Lower lobe of right lung (tissue), 2 donors: ENCODE measurements around the gene NQO1. TPM values are rescaled to one million over a fixed set of nuclear protein-coding genes. Genes with fewer than 3 reads are reported as not detected.
A peak's percentile ranks its signal among the peaks of the same experiment; 100 is the strongest.

Experiments used
- ATAC-seq, 2 donors: fragments of 200-7000 bp; cut with Tn5 transposase; one replicate each; pipeline ENCODE4 v1.9.1; 2020 to 2022; ENCODE audit warnings: mild to moderate bottlenecking in 2 of 2, moderate library complexity in 2 of 2
- DNase-seq: peaks from one replicate; pipeline ENCODE4 v3.0.0-alpha.2; 2020
- H3K27ac ChIP-seq: fragments of 200-600 bp; one replicate; pipeline ENCODE4 v1.8.0; 2022
- H3K27me3 ChIP-seq: fragments of 200-600 bp; one replicate; pipeline ENCODE4 v1.8.0; 2022; ENCODE audit warnings: low read depth
- H3K36me3 ChIP-seq: fragments of 200-600 bp; one replicate; pipeline ENCODE4 v1.8.0; 2022; ENCODE audit warnings: mild to moderate bottlenecking
- H3K4me1 ChIP-seq: fragments of 200-600 bp; one replicate; pipeline ENCODE4 v1.8.0; 2022
- H3K4me3 ChIP-seq: fragments of 200-600 bp; one replicate; pipeline ENCODE4 v1.8.0; 2022; ENCODE audit warnings: mild to moderate bottlenecking
- H3K9me3 ChIP-seq: fragments of 200-600 bp; one replicate; pipeline ENCODE4 v1.8.0; 2022
- CTCF ChIP-seq: fragments of 200-600 bp; IDR thresholded peaks from one replicate; pipeline ENCODE4 v1.8.0; 2022; ENCODE audit warnings: antibody characterized with exemption, mild to moderate bottlenecking
- intact Hi-C: fragments of 100-400 bp; cut with DNase I; formaldehyde crosslinking; loops from one replicate; pipeline ENCODE4 v1.11.0; 2022
- total RNA-seq: library from RNA; stranded (reverse); fragmentation: NEBNext Ultra II Directional; extraction: Animal tissue kit (Norgen Biotek cat#: 25700); gene quantifications from one replicate; pipeline ENCODE4 v1.2.1, GENCODE V29; 2021
- donor health status: DM: no; HTN: yes; CAD: no; lungs with severe emphysema.

NQO1 gene
- total RNA-seq, 1 donor from 2014 or later: 57.8 TPM

DNA sequence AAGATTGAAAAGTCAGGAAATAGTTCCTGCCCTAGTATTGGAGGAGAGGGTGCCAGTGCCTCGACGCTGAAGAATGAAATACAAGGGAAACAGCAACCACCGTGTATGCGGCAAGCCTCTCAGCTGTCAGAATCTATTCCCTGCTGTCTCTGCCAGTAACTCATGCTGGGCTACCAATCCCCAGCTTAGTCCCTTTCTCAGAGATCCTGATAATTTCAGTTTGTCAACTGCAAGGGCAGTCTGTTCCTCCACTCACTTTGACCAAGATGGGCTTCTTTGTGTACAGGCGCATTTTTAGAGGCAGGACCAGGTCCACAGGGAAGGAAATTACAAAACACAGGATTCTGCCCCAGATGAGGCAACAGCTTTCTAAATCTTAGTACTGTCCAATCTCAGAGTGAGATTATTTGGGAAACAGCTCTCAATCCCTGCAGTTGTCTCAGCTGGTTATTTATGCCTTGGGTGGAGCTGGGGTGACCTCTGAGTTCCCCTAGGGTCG, 1.3 kb downstream of the NQO1 start:
- Histone ChIP-seq H3K4me3 (peak overlapping the region; percentile 71), H3K36me3 (no peaks in the 10 kb centered on the region), H3K4me1 (peaks cover 30% of the 10 kb centered on the region), H3K27me3 (no peaks in the 10 kb centered on the region), H3K9me3 (no peaks in the 10 kb centered on the region), H3K27ac (peak overlapping the region; percentile 81)
- ATAC-seq: no peak
- DNase-seq: no peak
- TF ChIP-seq CTCF: no peak
- intact Hi-C loops: no loop called here

DNA sequence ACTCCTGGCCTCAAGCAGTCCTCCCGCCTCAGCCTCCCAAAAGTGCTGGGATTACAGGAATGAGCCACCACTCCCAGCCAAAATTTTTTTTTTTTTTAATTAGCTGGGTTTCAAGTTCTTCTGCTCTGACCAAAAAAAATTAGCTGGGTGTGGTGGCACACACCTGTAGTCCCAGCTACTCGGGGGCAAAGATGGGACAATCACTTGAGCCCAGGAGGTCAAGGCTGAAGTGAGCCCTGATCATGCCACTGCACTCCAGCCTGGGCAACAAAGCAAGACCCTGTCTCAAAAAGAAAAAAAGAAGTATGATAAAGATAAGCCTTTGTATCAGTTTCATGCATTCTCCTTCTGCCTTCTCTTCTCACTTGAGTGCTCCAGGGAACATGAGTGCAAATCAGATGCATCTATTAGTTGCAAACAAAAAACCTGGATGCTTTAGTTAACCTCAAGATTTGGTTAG, 1.9 kb downstream of the NQO1 start:
- DNase-seq: no peak
- ATAC-seq: no peak

GRCh38 chr16:69721441-69721957, 4.9 kb downstream of the NQO1 start:
- no peaks in the 10 kb centered on the region for H3K9me3 ChIP-seq
- no peak overlapping the region for H3K27ac ChIP-seq
- peaks cover 11% of the 10 kb centered on the region for H3K4me1 ChIP-seq
- intact Hi-C loops: no loop called here
- ATAC-seq (no peak), DNase-seq (no peak)
- no peak for TF ChIP-seq CTCF
- no peaks in the 10 kb centered on the region for H3K27me3 ChIP-seq
- peaks cover 20% of the 10 kb centered on the region for H3K36me3 ChIP-seq
- no peak overlapping the region for H3K4me3 ChIP-seq

More for the DNA sequence above, 1.9 kb downstream of the NQO1 start:
- H3K9me3 ChIP-seq: no peaks in the 10 kb centered on the region
- peak overlapping the region; percentile 71 for H3K4me3 ChIP-seq
- peaks cover 30% of the 10 kb centered on the region for H3K4me1 ChIP-seq
- H3K27ac ChIP-seq: no peak overlapping the region
- H3K27me3 ChIP-seq: no peaks in the 10 kb centered on the region
- no peaks in the 10 kb centered on the region for H3K36me3 ChIP-seq
- no peak for TF ChIP-seq CTCF
- intact Hi-C loops: no loop called here

DNA sequence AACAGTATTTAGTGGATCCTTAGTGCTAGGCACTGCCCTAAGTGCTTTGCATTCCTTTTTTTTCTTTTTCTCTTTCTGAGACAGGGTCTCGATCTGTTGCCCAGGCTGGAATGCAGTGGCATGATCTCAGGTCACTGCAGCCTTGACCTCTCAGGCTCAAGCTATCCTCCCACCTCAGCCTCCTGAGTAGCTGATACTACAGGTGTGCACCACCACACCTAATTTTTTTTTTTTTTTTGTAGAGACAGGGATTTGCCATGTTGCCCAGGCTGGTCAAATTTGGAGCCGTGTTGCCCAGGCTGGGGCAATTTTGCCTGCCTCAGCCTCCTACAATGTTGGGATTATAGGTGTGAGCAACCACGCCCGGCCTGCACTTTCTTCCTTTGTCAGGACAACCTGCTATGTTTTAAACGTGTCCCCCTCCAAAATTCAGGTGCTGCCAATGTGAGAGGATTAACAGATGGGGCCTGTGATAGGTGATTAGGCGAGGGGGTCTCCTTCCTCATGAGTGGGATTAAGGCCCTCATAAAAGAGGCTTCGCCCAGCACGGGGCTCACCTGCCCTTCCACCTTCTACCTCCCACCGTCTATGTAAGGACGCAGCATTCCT, 5.4 kb downstream of the NQO1 start:
- peaks cover 24% of the 10 kb centered on the region for H3K36me3 ChIP-seq
- no peaks in the 10 kb centered on the region for H3K27me3 ChIP-seq
- no peak overlapping the region for H3K27ac ChIP-seq
- DNase-seq (no peak), ATAC-seq (no peak)
- no peaks in the 10 kb centered on the region for H3K9me3 ChIP-seq
- TF ChIP-seq CTCF: no peak
- H3K4me1 ChIP-seq: peaks cover 10% of the 10 kb centered on the region
- H3K4me3 ChIP-seq: no peak overlapping the region
- intact Hi-C loops: no loop called here

DNA sequence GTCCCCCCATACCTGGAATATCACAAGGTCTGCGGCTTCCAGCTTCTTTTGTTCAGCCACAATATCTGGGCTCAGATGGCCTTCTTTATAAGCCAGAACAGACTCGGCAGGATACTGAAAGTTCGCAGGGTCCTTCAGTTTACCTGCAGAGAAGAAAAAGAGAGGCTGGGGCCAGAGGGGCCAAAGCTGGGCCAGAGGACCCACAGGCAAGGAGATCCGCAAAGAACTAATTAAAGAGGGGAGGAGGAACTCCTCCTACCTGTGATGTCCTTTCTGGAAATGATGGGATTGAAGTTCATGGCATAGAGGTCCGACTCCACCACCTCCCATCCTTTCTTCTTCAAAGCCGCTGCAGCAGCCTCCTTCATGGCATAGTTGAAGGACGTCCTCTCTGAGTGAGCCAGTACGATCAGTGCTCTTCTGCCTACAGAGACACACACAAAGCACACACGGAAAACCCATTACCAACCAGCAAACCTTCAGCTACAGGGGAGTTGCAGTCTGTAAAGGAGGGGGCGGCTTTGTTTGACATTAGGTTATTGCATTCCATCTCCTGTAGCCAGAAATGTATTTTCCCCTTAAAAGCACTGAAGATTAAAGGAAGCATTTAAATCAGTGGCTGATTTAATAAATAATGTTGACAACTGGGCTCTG, 8.1 kb downstream of the NQO1 start:
- intact Hi-C loops: no loop called here

More for the DNA sequence above, 8.1 kb downstream of the NQO1 start:
- Histone ChIP-seq H3K4me3 (no peak overlapping the region), H3K4me1 (no peaks in the 10 kb centered on the region), H3K27me3 (no peaks in the 10 kb centered on the region), H3K27ac (no peak overlapping the region), H3K9me3 (no peaks in the 10 kb centered on the region), H3K36me3 (peaks cover 48% of the 10 kb centered on the region)
- ATAC-seq (no peak), DNase-seq (no peak)
- TF ChIP-seq CTCF: no peak
